Upper lobe of right lung (tissue), 1 donor: ENCODE measurements around the gene EPB41L5. TPM values are rescaled to one million over a fixed set of nuclear protein-coding genes. Genes with fewer than 3 reads are reported as not detected.

ENCODE experiments used
- ATAC-seq: fragments of 200-7000 bp; cut with Tn5 transposase; one replicate; pipeline ENCODE4 v1.9.1; 2020; ENCODE audit warnings: mild to moderate bottlenecking, moderate library complexity
- DNase-seq: peaks from one replicate; pipeline ENCODE4 v3.0.0-alpha.2; 2020
- H3K27ac ChIP-seq: fragments of 200-600 bp; one replicate; pipeline ENCODE4 v1.8.0; 2022
- H3K27me3 ChIP-seq: fragments of 200-600 bp; one replicate; pipeline ENCODE4 v1.8.0; 2022; ENCODE audit warnings: mild to moderate bottlenecking
- H3K36me3 ChIP-seq: fragments of 200-600 bp; one replicate; pipeline ENCODE4 v1.8.0; 2022
- H3K4me1 ChIP-seq: fragments of 200-600 bp; one replicate; pipeline ENCODE4 v1.8.0; 2022
- H3K4me3 ChIP-seq: fragments of 200-600 bp; one replicate; pipeline ENCODE4 v1.8.0; 2022; ENCODE audit warnings: mild to moderate bottlenecking
- H3K9me3 ChIP-seq: fragments of 200-600 bp; one replicate; pipeline ENCODE4 v1.8.0; 2022
- intact Hi-C: fragments of 100-400 bp; cut with DNase I; formaldehyde crosslinking; loops from one replicate; pipeline ENCODE4 v1.11.0; 2022
- total RNA-seq: library from RNA; stranded (reverse); fragmentation: NEBNext Ultra II Directional; extraction: Animal tissue kit (Norgen Biotek cat#: 25700); gene quantifications from one replicate; pipeline ENCODE4 v1.2.1, GENCODE V29; 2021
- TF ChIP-seq, protein P1 (sequence below): fragments of 200-600 bp; IDR thresholded peaks from one replicate; pipeline ENCODE4 v1.8.0; 2022; ENCODE audit warnings: antibody characterized with exemption
- donor health status: DM: no; HTN: yes; CAD: no; lungs with severe emphysema.

Gene EPB41L5
- total RNA-seq, 1 donor from 2014 or later = 85.5 TPM

DNA sequence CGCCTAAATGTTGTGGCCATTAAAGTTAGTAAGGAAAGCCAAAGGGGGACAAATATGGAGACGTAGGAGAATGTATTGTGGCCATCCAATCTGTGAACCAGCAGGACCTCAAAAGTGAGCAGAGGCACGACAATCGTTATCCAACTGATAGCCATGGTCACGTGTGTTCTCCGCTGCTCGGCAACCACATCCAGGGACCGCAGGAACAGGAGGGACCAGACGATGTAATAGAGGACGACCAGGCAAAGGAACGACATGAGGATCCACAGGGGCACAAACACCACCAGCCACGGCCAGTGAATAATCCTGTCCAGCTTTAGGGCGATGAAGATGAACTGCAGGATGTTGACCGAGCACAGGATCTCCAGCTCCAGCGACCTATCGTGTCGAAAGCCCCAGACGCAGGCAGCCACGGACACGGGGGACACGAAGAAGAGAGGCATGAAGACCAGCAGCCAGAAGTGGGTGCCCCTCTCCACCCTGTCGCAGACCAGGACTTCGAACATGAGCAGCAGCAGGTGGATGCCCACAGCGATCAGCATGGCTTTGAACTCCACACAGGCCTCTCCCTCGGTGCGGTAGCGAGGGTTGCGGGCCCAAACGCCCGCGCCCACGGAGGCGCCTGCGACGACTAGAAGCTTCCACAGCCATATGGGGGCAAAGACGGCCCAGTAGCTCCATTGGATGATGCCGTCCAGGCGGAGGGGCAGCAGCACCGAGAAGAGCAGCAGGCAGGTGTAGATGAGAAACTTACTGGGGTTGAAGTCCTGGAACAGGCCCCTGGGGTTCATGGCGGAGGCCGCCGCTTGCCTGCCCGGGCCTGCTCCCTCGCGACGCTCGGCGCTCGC lies 209.5 kb downstream of the EPB41L5 start:
- no peaks in the 10 kb centered on the region for H3K9me3 ChIP-seq
- no peak for DNase-seq
- peak overlapping the region; percentile 98 for H3K27ac ChIP-seq
- H3K36me3 ChIP-seq = no peaks in the 10 kb centered on the region
- ATAC-seq = no peak
- no peaks in the 10 kb centered on the region for H3K27me3 ChIP-seq
- peaks cover 32% of the 10 kb centered on the region for H3K4me1 ChIP-seq
- intact Hi-C loops = loop anchor here (10.0 kb wide), 1 partner anchor 92 kb away; no protein-coding TSS in a partner anchor
- TF ChIP-seq, protein P1, sequence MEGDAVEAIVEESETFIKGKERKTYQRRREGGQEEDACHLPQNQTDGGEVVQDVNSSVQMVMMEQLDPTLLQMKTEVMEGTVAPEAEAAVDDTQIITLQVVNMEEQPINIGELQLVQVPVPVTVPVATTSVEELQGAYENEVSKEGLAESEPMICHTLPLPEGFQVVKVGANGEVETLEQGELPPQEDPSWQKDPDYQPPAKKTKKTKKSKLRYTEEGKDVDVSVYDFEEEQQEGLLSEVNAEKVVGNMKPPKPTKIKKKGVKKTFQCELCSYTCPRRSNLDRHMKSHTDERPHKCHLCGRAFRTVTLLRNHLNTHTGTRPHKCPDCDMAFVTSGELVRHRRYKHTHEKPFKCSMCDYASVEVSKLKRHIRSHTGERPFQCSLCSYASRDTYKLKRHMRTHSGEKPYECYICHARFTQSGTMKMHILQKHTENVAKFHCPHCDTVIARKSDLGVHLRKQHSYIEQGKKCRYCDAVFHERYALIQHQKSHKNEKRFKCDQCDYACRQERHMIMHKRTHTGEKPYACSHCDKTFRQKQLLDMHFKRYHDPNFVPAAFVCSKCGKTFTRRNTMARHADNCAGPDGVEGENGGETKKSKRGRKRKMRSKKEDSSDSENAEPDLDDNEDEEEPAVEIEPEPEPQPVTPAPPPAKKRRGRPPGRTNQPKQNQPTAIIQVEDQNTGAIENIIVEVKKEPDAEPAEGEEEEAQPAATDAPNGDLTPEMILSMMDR = no peak
- H3K4me3 ChIP-seq = peak overlapping the region; percentile 77

DNA sequence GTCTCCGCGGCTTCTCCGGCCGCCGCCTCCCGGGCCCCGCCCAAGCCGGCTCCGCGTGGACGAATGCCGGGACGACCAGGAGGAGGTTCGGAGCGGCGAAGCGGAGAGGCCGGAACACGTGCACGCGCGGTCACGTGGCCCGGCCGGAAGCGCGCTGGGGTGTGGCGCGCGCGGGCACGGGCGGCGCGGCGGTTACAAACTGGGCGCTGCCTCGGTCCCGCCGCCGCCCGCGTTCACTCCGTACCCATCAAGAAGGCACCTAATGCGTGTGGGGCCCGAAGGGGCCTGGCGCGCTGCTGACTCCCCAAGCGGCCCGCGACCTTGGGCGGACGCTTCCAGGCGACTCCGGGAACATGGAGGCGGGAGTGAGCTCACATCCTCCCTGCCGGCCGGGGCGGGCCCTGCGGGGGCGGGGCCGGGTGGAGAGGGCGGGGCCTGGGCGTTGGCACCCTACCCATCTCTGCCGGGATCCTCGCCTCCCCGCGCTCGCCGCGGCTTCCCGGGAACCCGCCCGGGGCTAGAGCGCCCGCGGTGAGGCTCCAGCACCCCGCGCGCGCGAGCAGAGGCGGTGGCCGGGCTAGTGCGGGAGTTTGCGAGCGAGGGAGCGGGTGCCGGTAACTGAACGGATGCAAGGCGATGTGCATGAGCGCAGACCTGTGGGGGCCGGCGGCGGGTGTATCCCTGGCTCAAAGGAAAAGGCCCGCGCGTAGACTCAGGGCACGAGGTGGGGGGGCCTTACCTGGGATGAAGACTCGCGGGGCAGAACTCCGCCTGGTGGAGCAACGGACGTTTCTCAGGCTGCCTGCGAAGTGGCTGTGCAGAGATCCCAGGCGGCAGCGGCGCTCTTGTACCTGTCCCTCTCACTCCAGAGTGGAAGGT lies 210.4 kb downstream of the EPB41L5 start, which contains the start of gene TMEM185B:
TMEM185B (minus strand) TSS at position 367 of the 879 bp plus-strand sequence. CDS start 424 bp downstream, outside the sequence.
- no peaks in the 10 kb centered on the region for H3K9me3 ChIP-seq
- peak within 1 kb of the TSS; percentile 98 for H3K27ac ChIP-seq
- H3K4me1 ChIP-seq = peaks cover 32% of the 10 kb centered on the region
- intact Hi-C loops = loop anchor here (10.0 kb wide), 1 partner anchor 92 kb away; no protein-coding TSS in a partner anchor
- H3K27me3 ChIP-seq = no peaks in the 10 kb centered on the region
- H3K4me3 ChIP-seq = peak within 1 kb of the TSS; percentile 77
- ATAC-seq (peak; percentile 98), DNase-seq (peak; percentile 96)
- TF ChIP-seq, protein P1 = no peak
- no peaks in the 10 kb centered on the region for H3K36me3 ChIP-seq

DNA sequence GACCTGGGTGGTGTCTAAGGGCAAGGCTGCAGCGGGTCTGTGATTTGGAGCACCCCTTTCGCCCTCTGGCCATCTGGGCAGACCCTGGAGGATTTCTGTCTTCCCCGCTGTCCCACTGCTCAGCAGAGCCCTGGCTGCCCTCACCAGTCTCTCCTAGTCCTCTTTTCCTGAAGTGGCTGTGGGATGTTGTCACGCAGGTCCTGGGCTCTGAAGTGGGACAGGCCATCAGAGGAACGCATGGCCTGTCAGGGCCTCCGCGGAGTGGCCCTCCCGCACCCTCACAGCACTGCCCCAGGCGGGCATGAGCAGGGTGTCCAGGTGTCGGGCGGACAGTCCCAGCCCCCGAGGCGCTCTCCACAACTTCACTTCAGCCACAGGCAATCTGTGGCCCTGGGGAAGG lies 211.4 kb downstream of the EPB41L5 start:
- Histone ChIP-seq H3K4me1 (peaks cover 32% of the 10 kb centered on the region), H3K4me3 (peak overlapping the region; percentile 77), H3K27me3 (no peaks in the 10 kb centered on the region), H3K36me3 (no peaks in the 10 kb centered on the region), H3K27ac (no peak overlapping the region), H3K9me3 (no peaks in the 10 kb centered on the region)
- TF ChIP-seq, protein P1 = no peak
- DNase-seq (peak; percentile 61), ATAC-seq (no peak)
- intact Hi-C loops = loop anchor here (10.0 kb wide), 1 partner anchor 91 kb away; no protein-coding TSS in a partner anchor

DNA sequence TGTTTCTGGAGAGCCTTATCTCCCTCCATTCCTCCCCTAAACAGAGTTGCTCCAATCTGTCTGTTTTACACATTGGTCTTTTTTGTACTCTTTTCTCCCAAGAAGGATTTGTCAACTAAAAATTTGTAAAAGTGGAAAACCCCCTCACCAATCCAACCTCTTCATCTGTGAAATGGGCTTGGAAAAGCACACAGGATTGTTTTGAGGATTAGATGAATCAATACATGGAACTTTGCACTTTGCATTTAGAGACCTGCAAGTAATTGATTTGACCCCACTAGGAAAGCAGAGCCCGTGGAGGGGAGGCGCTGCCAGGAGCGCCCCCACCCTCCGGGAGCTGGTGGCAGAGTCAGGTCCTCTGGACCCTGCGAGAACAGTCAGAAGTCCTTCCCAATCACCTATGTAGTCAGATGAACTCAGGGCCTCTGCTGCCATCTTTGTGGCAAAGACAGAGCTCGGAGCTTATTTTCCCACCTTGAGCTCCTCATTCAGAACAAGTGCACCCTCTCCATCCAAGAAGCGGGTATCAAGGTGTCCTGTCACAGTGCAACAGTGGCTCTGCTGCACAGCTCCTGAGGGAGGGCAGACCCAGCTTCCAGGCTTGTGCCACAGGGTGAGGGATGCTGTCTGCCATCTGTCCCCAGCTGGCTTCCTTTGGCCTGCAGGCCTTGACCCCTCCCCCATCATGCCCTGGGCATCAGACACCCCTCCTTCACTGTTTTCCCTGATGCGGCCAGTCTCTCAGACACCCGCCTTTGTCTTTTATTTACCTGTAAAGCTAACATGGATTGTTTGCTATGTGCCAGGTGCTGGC lies 212.1 kb downstream of the EPB41L5 start:
- no peak for ATAC-seq
- H3K36me3 ChIP-seq = no peaks in the 10 kb centered on the region
- no peak overlapping the region for H3K27ac ChIP-seq
- H3K4me3 ChIP-seq = no peak overlapping the region
- peak; percentile 46 for DNase-seq
- peaks cover 32% of the 10 kb centered on the region for H3K4me1 ChIP-seq
- intact Hi-C loops = loop anchor here (10.0 kb wide), 1 partner anchor 90 kb away; no protein-coding TSS in a partner anchor
- H3K27me3 ChIP-seq = no peaks in the 10 kb centered on the region
- TF ChIP-seq, protein P1 = no peak
- no peaks in the 10 kb centered on the region for H3K9me3 ChIP-seq
